ENCODE results near the gene LLGL2.

GRCh38 chr17:75547091-75547490, 21.6 kb downstream of the LLGL2 start:
- TF ChIP-seq CTCF (optimal IDR thresholded peaks at IDR 0.05 in 1 of 3, IDR thresholded peaks at IDR 0.05 in 1 of 3, conservative IDR thresholded peaks at IDR 0.05 in 1 of 3; ENCODE audit: extremely low read depth in 1 of 3, insufficient read depth in 2 of 3, low read length in 3 of 3) (no peak), EZH2 (IDR thresholded peaks at IDR 0.05; ENCODE audit: low read length) (no peak)

Measured in keratinocyte (primary cell).